ENCODE data around the gene ZNF747.

ZNF747 gene

DNA sequence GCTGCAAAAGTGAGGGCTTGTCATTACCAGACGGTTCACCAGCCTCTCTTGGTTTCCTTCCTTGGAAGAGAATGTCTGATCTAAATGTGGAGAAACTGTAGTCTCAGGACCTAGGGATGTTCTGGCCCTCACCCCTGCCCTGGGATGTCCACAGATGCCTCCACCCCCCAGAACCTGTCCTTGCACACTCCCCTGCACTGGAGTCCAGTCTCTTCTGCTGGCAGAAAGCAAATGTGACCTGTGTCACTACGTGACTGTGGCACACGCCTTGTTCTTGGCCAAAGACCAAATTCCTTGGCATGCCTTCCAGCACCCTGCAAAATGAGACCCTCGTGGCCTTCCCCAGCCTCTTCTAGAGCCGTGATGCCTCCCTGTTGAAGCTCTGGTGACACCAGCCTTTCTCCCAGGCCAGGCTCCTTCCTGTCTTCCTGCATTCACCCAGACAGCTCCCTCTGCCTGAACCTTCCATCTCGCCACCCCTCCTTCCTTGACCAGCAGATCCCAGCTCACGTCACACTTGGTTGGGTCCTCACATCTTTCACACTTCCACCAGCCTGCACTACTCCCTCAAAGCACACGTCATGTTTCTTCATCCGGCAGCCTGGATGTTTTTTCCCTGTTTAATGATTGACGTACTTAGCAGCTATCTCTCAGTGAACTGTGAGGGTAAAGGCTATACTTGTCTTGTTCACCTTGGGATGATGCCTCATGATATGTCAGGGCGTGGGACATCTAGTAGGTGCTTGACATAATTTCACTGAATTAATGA lies 12.6 kb downstream of the ZNF747 start:
- no peak for FAIRE-seq

GRCh38 chr16:30521476-30521872 lies 13.2 kb downstream of the ZNF747 start:
- TF ChIP-seq POLR2A (IDR thresholded peaks at IDR 0.05; ENCODE audit: low read depth, low read length) = no peak
- DNase-seq (ENCODE audit: insufficient read length, low spot score) (no peak), FAIRE-seq (no peak)

More for the DNA sequence above, 12.6 kb downstream of the ZNF747 start:
- no peak for DNase-seq (ENCODE audit: insufficient read length, low spot score)
- no peak; the same call in 1 of the 2 replicates for TF ChIP-seq POLR2A (IDR thresholded peaks at IDR 0.05; ENCODE audit: low read depth, low read length)

DNA sequence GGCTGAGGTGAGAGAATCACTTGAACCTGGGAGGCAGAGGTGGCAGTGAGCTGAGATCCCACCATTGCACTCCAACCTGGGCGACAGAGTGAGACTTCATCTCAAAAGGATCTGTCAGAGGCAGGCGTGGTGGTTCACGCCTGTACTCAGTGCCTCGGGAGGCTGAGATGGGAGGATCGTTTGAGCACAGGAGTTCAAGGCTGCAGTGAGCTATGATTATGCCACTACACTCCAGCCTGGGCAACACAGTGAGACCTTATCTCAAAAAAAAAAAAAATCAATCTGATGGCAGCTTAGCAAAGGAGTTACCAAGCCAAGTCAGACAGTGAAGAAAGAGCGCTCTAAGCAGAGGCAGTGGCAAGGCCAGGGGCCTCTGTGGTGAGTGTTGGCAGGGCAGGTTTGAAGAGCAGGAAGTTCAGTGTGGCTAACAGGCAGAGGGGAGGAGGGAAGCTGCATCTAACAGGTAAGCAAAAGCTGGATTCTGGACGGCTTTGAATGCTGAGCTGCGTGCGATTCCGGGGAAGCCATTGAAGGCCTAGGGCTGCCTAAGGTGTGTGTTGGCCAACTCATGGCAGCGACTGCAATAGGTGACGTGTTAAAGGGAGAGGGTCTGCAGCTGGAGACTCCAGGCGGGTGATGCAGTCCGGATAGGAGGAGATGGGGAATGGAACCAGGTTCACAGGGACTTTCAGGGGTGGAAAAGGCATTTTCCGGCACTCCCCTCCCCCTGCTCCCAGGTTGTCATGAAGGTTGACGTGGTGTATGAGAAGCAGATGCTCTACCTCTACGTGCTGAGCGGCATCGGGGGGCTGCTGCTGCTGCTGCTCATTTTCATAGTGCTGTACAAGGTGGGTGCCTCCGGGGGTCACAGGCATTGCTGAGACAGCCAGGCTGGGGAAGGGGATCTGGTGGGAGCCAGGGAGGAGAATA lies 15.3 kb downstream of the ZNF747 start:
- FAIRE-seq (no peak), DNase-seq (ENCODE audit: insufficient read length, low spot score) (no peak)
- TF ChIP-seq POLR2A (IDR thresholded peaks at IDR 0.05; ENCODE audit: low read depth, low read length) = no peak

DNA sequence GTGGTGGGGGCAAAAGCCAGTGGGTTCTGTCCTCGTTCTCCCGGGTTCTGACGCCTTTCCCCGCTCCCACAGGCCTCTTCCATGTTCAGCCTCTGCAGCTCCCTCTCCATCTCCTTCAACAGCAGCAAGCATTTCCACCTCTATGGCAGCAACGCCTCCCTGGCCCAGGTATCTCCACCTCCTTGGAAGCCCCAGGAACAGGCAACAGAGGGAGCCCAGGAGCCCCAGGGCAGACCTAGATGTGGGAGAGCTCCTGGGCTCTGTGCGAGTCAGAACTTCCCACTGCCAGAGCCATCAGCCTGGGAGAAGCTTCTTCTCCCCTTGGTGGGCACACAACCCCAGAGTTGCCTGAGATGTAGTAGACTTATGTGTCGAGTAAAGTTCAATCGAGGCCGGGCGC lies 16.1 kb downstream of the ZNF747 start:
- no peak for FAIRE-seq

DNA sequence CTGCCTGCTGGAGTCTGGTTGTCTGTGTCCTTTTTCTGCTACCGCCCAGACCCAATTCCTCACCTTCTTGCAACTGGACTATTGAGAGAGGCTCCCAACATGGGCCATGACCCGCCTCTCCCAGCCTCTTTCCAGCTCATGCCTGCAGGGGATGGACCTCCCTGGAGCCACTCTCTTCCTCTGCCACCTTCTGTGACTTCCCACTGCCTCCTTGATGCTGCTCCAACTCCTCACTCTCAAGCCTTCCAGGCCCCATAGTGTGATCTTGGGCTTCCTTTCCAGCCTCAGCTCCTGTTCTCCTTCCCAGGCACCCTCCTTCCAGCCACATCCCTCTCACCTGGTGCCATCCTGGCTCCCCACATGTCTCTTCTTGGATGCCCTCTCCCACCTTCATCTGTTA lies 19.4 kb downstream of the ZNF747 start:
- FAIRE-seq (no peak), DNase-seq (ENCODE audit: insufficient read length, low spot score) (no peak)
- no peak for TF ChIP-seq POLR2A (IDR thresholded peaks at IDR 0.05; ENCODE audit: low read depth, low read length)

More for the DNA sequence above, 16.1 kb downstream of the ZNF747 start:
- TF ChIP-seq POLR2A (IDR thresholded peaks at IDR 0.05; ENCODE audit: low read depth, low read length) = no peak
- DNase-seq (ENCODE audit: insufficient read length, low spot score) = no peak

- DNase-seq (ENCODE audit: insufficient read length, low spot score) (no peak), FAIRE-seq (no peak)
- TF ChIP-seq POLR2A (IDR thresholded peaks at IDR 0.05; ENCODE audit: low read depth, low read length) = no peak
Observed at GRCh38 chr16:30511509-30511908, 23.1 kb downstream of the ZNF747 start.

- TF ChIP-seq POLR2A (IDR thresholded peaks at IDR 0.05; ENCODE audit: low read depth, low read length) = no peak
- FAIRE-seq (no peak), DNase-seq (ENCODE audit: insufficient read length, low spot score) (no peak)
Observed at GRCh38 chr16:30510376-30510938, 24.2 kb downstream of the ZNF747 start.

- FAIRE-seq (no peak), DNase-seq (ENCODE audit: insufficient read length, low spot score) (no peak)
- TF ChIP-seq POLR2A (IDR thresholded peaks at IDR 0.05; ENCODE audit: low read depth, low read length) = no peak
Observed at GRCh38 chr16:30509081-30509765, 25.4 kb downstream of the ZNF747 start.

DNA sequence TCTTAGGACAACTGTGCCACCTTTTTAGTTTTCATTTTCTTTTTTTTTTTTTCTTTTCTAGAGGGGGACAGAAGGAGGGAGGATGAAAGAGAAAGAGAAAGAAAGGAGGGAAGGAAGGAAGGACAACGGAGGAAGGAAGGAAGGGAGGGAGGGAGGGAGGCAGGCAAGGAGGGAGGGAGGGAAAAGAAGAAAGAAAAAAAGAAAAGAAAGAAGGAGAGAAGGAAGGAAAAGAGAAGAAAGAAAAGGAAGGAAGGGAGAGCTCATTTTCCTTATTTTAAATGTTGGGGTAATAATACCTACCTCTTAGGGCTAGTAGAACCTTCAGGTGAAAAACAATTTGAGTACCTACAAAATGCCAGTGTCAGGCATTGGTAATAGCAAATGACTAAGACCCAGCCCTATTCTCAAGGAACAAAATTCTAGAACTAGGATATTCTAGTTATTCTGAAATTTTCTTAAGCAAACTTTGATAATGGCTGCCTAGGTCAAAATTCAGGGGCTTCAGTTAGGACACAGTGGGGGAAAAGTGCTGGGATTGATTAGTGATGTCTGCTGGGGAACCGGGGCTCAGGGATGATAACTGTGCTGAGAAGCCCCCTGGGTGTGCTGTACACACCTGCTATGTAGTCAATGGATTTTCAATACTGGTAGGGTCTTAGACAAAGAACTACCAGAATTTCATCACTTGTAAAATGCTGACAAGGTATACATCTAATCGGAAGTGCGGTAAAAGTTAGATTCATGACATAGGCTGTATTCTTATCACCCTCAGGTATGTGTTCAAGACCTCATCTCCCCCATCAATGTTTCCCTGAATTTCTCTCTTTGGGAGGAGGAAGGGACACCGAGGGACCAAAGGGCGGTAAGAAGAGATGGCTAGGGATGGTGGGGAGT lies 31.0 kb downstream of the ZNF747 start:
- TF ChIP-seq POLR2A (IDR thresholded peaks at IDR 0.05; ENCODE audit: low read depth, low read length) = no peak
- FAIRE-seq = no peak
- DNase-seq (ENCODE audit: insufficient read length, low spot score) = no peak

GRCh38 chr16:30499284-30499683 lies 35.4 kb downstream of the ZNF747 start:
- no peak for TF ChIP-seq POLR2A (IDR thresholded peaks at IDR 0.05; ENCODE audit: low read depth, low read length)
- no peak for FAIRE-seq
- no peak for DNase-seq (ENCODE audit: insufficient read length, low spot score)

DNA sequence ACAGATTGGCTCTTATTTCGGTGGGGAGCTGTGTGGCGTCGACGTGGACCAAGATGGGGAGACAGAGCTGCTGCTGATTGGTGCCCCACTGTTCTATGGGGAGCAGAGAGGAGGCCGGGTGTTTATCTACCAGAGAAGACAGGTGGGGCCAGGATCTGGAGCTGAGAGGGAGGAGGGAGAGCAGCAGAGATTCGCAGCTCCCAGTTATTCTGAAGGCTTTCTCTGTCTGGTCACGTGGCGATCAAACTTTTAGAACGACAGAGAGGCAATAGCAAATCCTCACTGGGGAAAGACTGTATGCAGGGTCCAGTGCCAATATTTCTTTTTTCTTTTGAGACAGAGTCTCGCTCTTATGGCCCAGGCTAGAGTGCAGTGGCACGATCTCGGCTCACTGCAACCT lies 39.9 kb downstream of the ZNF747 start:
- TF ChIP-seq POLR2A (IDR thresholded peaks at IDR 0.05; ENCODE audit: low read depth, low read length) = no peak
- DNase-seq (ENCODE audit: insufficient read length, low spot score) = no peak
- no peak for FAIRE-seq

DNA sequence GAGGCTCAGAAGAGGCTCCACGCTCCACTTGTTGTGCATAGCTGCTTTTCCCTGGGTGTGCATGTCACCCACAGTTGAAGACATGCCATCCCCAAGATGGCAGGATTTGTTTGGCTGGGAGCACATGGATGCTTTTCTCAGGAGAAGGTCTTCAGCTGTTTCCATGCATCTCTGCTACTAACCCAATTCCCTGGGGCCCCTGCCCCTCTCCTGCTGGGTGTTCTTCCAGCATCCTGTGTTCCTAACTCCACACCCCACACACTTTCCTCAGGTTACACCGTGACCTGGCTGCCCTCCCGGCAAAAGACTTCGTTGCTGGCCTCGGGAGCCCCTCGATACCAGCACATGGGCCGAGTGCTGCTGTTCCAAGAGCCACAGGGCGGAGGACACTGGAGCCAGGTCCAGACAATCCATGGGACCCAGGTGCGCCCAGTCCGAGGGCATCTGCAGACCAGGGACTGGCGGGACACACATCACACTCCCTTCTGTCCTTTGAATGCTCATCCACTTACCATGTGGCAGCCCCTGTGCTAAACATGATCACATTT lies 40.6 kb downstream of the ZNF747 start:
- FAIRE-seq = no peak
- no peak for TF ChIP-seq POLR2A (IDR thresholded peaks at IDR 0.05; ENCODE audit: low read depth, low read length)

More for the DNA sequence above, 40.6 kb downstream of the ZNF747 start:
- no peak for DNase-seq (ENCODE audit: insufficient read length, low spot score)

Measured in H54 (cell line).